T-cell (primary cell): ENCODE results near the gene GRM5. TPM values are rescaled to one million over a fixed set of nuclear protein-coding genes. Genes with fewer than 3 reads are reported as not detected.
"Not testable (repeated sequence)": the region's sequence is repeated elsewhere in the genome, so short reads cannot be mapped to it uniquely, and the experiment has no call there.

Experiments used
- ATAC-seq, 4 experiments: fragments of 200-7000 bp in 3 of 4; fragments of 150-1000 bp in 1 of 4; cut with Tn5 transposase; replicated peaks in 1 of 4; 1 replicate in 3 of 4; 2 replicates in 1 of 4; pipeline ENCODE4 v1.10.0; 2021; ENCODE audit warnings: moderate library complexity in 3 of 4, mild to moderate bottlenecking in 2 of 4, moderate number of reproducible peaks in 1 of 4
- CTCF ChIA-PET, 2 donors: fragments of 300-600 bp; sonication (Branson Sonifier 250); formaldehyde crosslinking; loops; one replicate each; lab custom pipeline; 2022; ENCODE audit warnings: antibody characterized with exemption in 2 of 2; lab: Charles Lee
- POLR2A ChIA-PET, 2 donors: fragments of 300-600 bp; sonication (Branson Sonifier 250); formaldehyde crosslinking; loops; one replicate each; lab custom pipeline; 2022; ENCODE audit warnings: antibody characterized with exemption in 2 of 2; lab: Charles Lee
- DNase-seq, 35 experiments: peaks; one replicate each; pipeline versions ENCODE4 v3.0.0 to v3.0.0-alpha.2; 2013 to 2023
- H3K27ac ChIP-seq: one replicate; pipeline ENCODE4 v1.5.1; 2013; ENCODE audit warnings: low read length
- H3K27me3 ChIP-seq, 2 experiments: replicated peaks in 1 of 2; 1 replicate in 1 of 2; 2 replicates in 1 of 2; pipeline versions ENCODE4 v1.6.1 to v1.7.0; 2013; ENCODE audit warnings: low read length in 1 of 2, mixed read lengths in 1 of 2; ENCODE audit not compliant: control insufficient read depth in 2 of 2, insufficient read depth in 2 of 2; ENCODE audit errors: extremely low read depth in 1 of 2
- H3K36me3 ChIP-seq, 2 donors: 1 replicate in 1 of 2; 2 replicates in 1 of 2; pipeline versions ENCODE4 v1.6.1 to v1.7.0; 2013; ENCODE audit warnings: low read length in 1 of 2; ENCODE audit not compliant: control insufficient read depth in 2 of 2, insufficient read depth in 1 of 2; ENCODE audit errors: extremely low read depth in 1 of 2
- H3K4me1 ChIP-seq, 2 experiments: 1 replicate in 1 of 2; 2 replicates in 1 of 2; pipeline versions ENCODE4 v1.6.1 to v1.7.0; 2013; ENCODE audit warnings: low read length in 2 of 2, mixed read lengths in 1 of 2; ENCODE audit not compliant: insufficient read depth in 2 of 2, control insufficient read depth in 1 of 2; ENCODE audit errors: extremely low read depth in 1 of 2
- H3K4me3 ChIP-seq, 2 donors: 1 replicate in 1 of 2; 2 replicates in 1 of 2; pipeline versions ENCODE4 v1.5.1 to v1.7.0; 2013; ENCODE audit warnings: mild to moderate bottlenecking in 2 of 2, low read length in 1 of 2, moderate library complexity in 1 of 2; ENCODE audit not compliant: control insufficient read depth in 1 of 2; ENCODE audit errors: extremely low read depth in 1 of 2
- H3K9me3 ChIP-seq: 2 replicates; pipeline ENCODE4 v1.7.0; 2013
- H3K27ac Mint-ChIP-seq, 2 donors: one replicate each; pipeline ENCODE4 v1.8.0; 2020 to 2021; ENCODE audit warnings: mild to moderate bottlenecking in 2 of 2, mixed read lengths in 2 of 2
- H3K27me3 Mint-ChIP-seq, 2 donors: one replicate each; pipeline ENCODE4 v1.8.0; 2021 to 2022; ENCODE audit warnings: mixed read lengths in 2 of 2
- H3K36me3 Mint-ChIP-seq: one replicate; pipeline ENCODE4 v1.8.0; 2021; ENCODE audit warnings: mixed read lengths
- H3K4me1 Mint-ChIP-seq, 3 donors: one replicate each; pipeline ENCODE4 v1.8.0; 2020 to 2022; ENCODE audit warnings: mixed read lengths in 3 of 3, mild to moderate bottlenecking in 1 of 3
- H3K4me3 Mint-ChIP-seq, 3 donors: one replicate each; pipeline ENCODE4 v1.8.0; 2020 to 2022; ENCODE audit warnings: mild to moderate bottlenecking in 3 of 3, mixed read lengths in 3 of 3, moderate library complexity in 3 of 3
- H3K9me3 Mint-ChIP-seq, 3 donors: one replicate each; pipeline ENCODE4 v1.8.0; 2020 to 2022; ENCODE audit warnings: mixed read lengths in 3 of 3
- WGBS: methylation state at CpG from one replicate; pipeline ENCODE4 v1.1.5; 2013; ENCODE audit warnings: missing lambda C conversion rate; ENCODE audit not compliant: insufficient coverage; 5-methylcytosine and 5-hydroxymethylcytosine counted together
- total RNA-seq, 35 experiments: library from RNA in 6 of 35; stranded (reverse) in 6 of 35; fragments of 120-200 nt in 1 of 35; gene quantifications; one replicate each; pipeline versions ENCODE4 v1.2.1 to v1.2.4 and lab custom pipeline; 2013 to 2026

GRM5 gene
- total RNA-seq, 5 donors from 2014 or later (not counting 1 experiment from before 2014, with no cell fraction given): not detected

- Mint-ChIP-seq H3K9me3 (no peaks in the 10 kb centered on the region), H3K27ac (no peak overlapping the region), H3K4me1 (no peaks in the 10 kb centered on the region), H3K36me3 (no peaks in the 10 kb centered on the region), H3K27me3 (peaks cover 3 to 6% of the 10 kb centered on the region in 2 donors), H3K4me3 (no peak overlapping the region)
- no peak for ATAC-seq
- H3K27me3 ChIP-seq: peaks cover 0 to 3% of the 10 kb centered on the region in 2 experiments
- CTCF ChIA-PET: no interaction called here
- H3K4me1 ChIP-seq: no peaks in the 10 kb centered on the region
- no peak overlapping the region for H3K27ac ChIP-seq
- H3K9me3 ChIP-seq: no peaks in the 10 kb centered on the region
- DNase-seq: no peak
- POLR2A ChIA-PET: no interaction called here
- 75% methylated on average over 1 of the region's 2 CpGs for WGBS
- no peak overlapping the region for H3K4me3 ChIP-seq
- H3K36me3 ChIP-seq: no peaks in the 10 kb centered on the region
These were observed 530.5 kb downstream of the GRM5 start for GRCh38 chr11:88535266-88535665.

GRCh38 chr11:88534706-88535105, 531.1 kb downstream of the GRM5 start:
- H3K4me1 ChIP-seq, ATAC-seq, H3K9me3 Mint-ChIP-seq: not testable (repeated sequence)

GRCh38 chr11:88534185-88534584, 531.6 kb downstream of the GRM5 start:
- Histone ChIP-seq H3K4me1 (no peaks in the 10 kb centered on the region), H3K27me3 (peaks cover 0 to 3% of the 10 kb centered on the region in 2 experiments), H3K36me3 (no peaks in the 10 kb centered on the region), H3K27ac (no peak overlapping the region), H3K9me3 (no peaks in the 10 kb centered on the region), H3K4me3 (no peak overlapping the region)
- ChIA-PET POLR2A (no interaction called here), CTCF (interaction anchor here in 1 of 2 donors (0.8 kb wide), 1 partner anchor 9 kb away, joined by 3 read pairs; no protein-coding TSS in a partner anchor)
- H3K4me1 Mint-ChIP-seq: no peaks in the 10 kb centered on the region
- no peaks in the 10 kb centered on the region for H3K9me3 Mint-ChIP-seq
- WGBS: 86% methylated on average over 4 of the region's 5 CpGs
- H3K27me3 Mint-ChIP-seq: peaks cover 3 to 6% of the 10 kb centered on the region in 2 donors
- DNase-seq (no peak), ATAC-seq (no peak)
- no peak overlapping the region for H3K4me3 Mint-ChIP-seq
- H3K36me3 Mint-ChIP-seq: no peaks in the 10 kb centered on the region
- no peak overlapping the region for H3K27ac Mint-ChIP-seq

More at GRCh38 chr11:88534706-88535105, 531.1 kb downstream of the GRM5 start:
- H3K4me3 Mint-ChIP-seq, H3K27ac Mint-ChIP-seq, H3K36me3 ChIP-seq, CTCF ChIA-PET, H3K4me1 Mint-ChIP-seq, POLR2A ChIA-PET, H3K9me3 ChIP-seq, H3K27me3 Mint-ChIP-seq, H3K27ac ChIP-seq, DNase-seq, H3K4me3 ChIP-seq, H3K36me3 Mint-ChIP-seq, H3K27me3 ChIP-seq: not testable (repeated sequence)
- WGBS: no CpG with 5 or more reads among the region's 1 CpG

GRCh38 chr11:88533001-88533400, 532.8 kb downstream of the GRM5 start:
- Histone ChIP-seq H3K27ac (no peak overlapping the region), H3K4me1 (no peaks in the 10 kb centered on the region), H3K4me3 (no peak overlapping the region), H3K36me3 (no peaks in the 10 kb centered on the region), H3K27me3 (peaks cover 0 to 3% of the 10 kb centered on the region in 2 experiments), H3K9me3 (no peaks in the 10 kb centered on the region)
- DNase-seq (no peak), ATAC-seq (no peak)
- WGBS: no CpG with 5 or more reads among the region's 1 CpG
- H3K9me3 Mint-ChIP-seq: no peaks in the 10 kb centered on the region
- POLR2A ChIA-PET: no interaction called here
- no peak overlapping the region for H3K27ac Mint-ChIP-seq
- no peak overlapping the region for H3K4me3 Mint-ChIP-seq
- no peaks in the 10 kb centered on the region for H3K4me1 Mint-ChIP-seq
- no peaks in the 10 kb centered on the region for H3K36me3 Mint-ChIP-seq
- H3K27me3 Mint-ChIP-seq: peaks cover 3 to 6% of the 10 kb centered on the region in 2 donors
- CTCF ChIA-PET: no interaction called here

- Mint-ChIP-seq H3K27ac (no peak overlapping the region), H3K9me3 (no peaks in the 10 kb centered on the region), H3K4me3 (no peak overlapping the region), H3K4me1 (no peaks in the 10 kb centered on the region), H3K27me3 (peaks cover 6% of the 10 kb centered on the region in 2 donors), H3K36me3 (no peaks in the 10 kb centered on the region)
- POLR2A ChIA-PET: no interaction called here
- DNase-seq (no peak), ATAC-seq (no peak)
- Histone ChIP-seq H3K9me3 (no peaks in the 10 kb centered on the region), H3K4me1 (no peaks in the 10 kb centered on the region), H3K27ac (no peak overlapping the region), H3K36me3 (no peaks in the 10 kb centered on the region), H3K4me3 (no peak overlapping the region), H3K27me3 (peaks cover 0 to 3% of the 10 kb centered on the region in 2 experiments)
- CTCF ChIA-PET: no interaction called here
- no CpG with 5 or more reads among the region's 4 CpGs for WGBS
These were observed 534.0 kb downstream of the GRM5 start for GRCh38 chr11:88531831-88532230.

- Histone ChIP-seq H3K27me3 (peaks cover 0 to 5% of the 10 kb centered on the region in 2 experiments), H3K9me3 (no peaks in the 10 kb centered on the region), H3K27ac (no peak overlapping the region), H3K4me1 (no peaks in the 10 kb centered on the region), H3K4me3 (no peak overlapping the region), H3K36me3 (no peaks in the 10 kb centered on the region)
- no peaks in the 10 kb centered on the region for H3K36me3 Mint-ChIP-seq
- H3K4me3 Mint-ChIP-seq: no peak overlapping the region
- WGBS: 100% methylated on average over 1 of the region's 1 CpG
- no peak for ATAC-seq
- DNase-seq: no peak
- POLR2A ChIA-PET: interaction anchor here in 1 of 2 donors (0.6 kb wide), 1 partner anchor 1401 kb away, joined by 6 read pairs; no protein-coding TSS in a partner anchor
- CTCF ChIA-PET: interaction anchor here in 1 of 2 donors (1.2 kb wide), 1 partner anchor 15 kb away, joined by 3 read pairs; no protein-coding TSS in a partner anchor
- H3K27me3 Mint-ChIP-seq: peaks cover 6 to 9% of the 10 kb centered on the region in 2 donors
- no peaks in the 10 kb centered on the region for H3K9me3 Mint-ChIP-seq
- no peaks in the 10 kb centered on the region for H3K4me1 Mint-ChIP-seq
- no peak overlapping the region for H3K27ac Mint-ChIP-seq
These were observed 536.4 kb downstream of the GRM5 start for GRCh38 chr11:88529426-88529825.
